ENCODE data around the gene NPAS3.

Gene NPAS3

DNA sequence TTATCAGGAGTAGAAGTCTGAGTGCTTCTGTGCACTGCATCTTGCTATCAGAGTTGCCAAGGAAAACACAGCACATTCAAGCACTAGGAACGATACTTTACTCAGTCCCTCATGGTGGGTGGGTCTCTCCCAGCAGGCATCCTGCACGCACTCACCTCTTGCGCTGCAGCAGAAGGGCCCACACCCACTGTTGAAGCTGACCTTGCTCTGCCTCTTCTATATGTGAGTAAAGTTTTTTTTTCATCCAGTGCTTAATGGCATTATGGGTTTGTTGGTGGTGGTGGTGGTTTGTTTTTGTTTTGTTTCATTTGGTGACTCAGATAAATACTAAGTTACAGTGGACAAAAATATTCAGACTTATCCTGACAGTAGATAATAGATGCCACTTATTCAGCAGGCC, 663.7 kb downstream of the NPAS3 start:
- no peak for DNase-seq

DNA sequence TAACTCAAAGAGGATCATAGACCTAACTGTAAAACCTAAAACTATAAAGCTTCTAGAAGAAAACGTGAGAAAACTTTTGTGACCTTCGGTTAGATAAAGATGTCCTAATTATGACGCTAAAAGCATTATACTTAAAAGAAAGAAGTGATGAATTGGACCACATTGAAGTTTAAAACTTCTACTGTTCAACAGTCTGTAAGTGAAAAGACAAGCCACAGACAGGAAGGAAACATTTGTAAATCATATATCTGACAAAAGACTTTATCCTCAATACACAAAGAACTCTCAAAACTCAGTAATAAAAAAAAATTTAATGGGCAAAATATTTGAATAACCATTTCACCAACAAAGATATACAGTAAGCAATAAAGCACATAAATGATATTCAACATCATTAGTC, 667.9 kb downstream of the NPAS3 start:
- no peak for DNase-seq

DNA sequence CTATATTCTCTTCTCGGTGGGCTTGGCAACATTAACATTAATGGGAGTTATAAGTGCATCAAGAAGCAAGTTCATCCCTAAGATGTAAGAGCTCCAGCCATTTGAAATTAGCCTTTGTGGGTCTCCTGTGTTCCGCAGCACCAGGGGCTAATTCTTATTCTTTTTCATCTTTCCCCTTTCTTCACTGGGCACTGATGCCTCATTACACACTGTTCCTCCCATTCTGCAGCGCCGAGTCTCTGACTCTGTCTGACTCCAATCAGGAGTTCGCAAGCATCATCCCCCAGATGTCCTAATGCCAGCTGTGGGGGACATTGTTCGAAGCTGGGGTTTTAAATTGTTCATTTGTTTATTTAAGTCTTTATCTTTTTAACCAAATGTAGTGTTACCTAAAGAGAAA, 670.9 kb downstream of the NPAS3 start:
- DNase-seq: no peak

DNA sequence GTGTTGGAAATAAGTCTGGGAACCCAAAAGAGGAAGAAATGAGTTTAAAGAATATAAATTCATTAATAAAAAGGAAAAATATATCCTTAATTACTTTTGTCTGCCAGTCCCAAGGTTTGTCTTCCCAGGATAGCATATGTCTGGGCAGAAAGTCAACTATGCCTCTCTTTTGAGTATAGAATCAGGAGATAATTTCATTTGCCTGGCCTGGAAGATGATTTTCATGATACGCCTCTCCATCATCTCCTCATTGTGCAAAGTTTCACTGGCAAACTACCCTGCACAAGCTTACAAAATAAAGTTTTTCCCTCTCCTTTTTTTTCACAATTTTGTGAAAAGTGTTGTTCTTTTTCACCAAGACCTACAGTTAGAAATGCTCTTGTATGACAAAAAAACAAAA, 671.4 kb downstream of the NPAS3 start:
- DNase-seq: no peak

DNA sequence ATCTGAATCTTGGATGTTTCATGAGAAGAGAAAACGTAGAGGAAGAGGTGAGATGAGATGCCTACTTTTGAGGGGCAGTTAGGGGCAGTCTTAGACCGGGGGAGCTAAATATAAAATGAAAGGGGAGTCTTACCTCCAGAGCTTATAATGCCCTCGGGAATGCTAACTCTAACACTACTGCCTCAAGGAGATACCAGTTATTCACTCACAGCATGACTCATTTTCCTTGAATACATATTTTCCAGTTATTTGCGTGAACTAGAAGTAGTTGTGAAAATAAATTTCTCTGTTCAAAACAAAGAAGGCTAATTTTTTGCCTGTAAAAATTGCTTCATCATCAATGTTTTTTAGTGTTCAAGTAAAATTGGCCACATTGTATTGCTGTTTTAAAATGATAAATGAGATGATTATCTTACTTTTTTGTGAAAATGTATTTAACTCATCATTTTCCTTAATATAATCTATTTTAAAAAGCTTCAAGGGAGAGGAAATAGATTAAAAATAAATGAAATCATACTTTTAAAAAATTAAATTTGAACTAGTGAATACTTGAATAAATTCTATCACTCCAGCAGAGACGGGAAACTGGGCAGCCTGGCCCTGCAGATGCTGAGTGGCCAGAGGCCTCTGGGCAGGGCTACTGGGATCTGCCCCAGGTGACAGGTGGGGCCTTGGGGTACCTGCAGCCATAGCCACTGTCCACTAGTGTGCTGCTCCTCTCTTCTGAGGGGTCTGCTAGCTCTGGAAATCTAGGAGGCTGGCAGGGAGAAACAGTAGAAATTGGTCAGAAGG, 672.9 kb downstream of the NPAS3 start:
- no peak for DNase-seq

DNA sequence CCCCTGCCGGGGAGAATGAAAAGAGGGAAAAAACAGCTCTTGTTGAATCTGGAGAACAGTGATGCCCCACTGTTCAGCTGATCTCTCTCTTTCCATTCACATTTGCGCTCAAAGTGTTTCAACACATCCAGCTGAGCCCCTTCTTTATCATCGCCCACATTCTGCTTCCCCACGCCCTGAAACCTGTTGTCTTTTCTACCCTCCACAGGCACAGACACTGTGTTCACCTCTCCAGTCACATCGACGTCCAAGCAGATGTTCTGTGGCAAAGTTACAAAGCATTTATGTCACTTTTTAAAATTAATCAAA, 673.5 kb downstream of the NPAS3 start:
- no peak for DNase-seq

DNA sequence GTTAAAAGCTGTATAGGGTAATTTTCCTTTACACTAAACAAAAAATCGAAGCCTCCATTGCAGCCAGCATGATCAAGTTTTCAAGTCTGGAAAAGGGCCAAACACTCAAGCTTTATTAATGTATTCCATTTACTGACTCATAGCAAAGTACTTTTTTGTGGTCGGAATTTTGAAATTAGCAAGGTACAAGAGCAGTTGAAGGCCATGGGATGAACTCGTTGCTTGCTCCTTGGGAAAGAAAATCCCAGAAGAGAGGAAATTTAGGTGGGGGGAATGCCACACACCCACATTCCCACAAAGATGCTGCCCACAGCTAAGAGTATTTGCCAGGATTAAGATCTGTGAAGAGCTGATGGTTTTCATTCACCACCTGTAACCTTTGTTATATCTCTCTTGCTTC, 678.5 kb downstream of the NPAS3 start:
- DNase-seq: no peak

DNA sequence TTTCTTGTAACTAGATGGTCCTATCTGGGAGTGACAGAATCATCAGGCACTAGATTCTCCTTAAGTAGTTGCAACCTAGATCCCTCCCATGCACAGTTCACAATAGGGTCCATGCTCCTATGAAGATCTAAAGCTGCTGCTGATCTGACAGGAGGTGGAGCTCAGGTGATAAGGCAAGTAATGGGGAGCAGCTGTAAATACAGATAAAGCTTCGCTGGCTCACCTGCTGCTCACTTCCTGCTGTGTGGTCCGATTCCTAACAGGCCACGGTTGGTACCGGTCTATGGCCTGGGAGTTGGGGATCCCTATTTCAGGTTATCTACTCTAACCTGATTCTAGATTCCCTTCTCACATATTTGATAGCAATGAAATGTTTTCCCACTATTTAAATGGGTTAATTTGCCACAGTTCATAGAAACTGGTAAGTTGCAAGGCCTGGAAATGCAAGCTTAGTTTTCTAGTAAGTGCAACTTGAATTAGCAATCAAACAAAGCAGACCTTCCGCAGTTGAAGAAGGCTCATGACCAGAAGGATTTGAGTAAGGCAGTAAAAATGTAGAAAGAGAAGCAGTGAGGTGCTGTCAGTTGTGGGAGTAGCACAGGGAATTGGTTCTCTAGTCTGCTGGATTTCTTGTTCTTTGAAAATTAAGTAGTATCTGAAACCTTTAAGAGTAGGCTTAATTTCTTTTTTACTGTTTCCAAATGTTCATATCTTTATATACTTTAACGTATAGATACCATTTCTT, 679.9 kb downstream of the NPAS3 start:
- DNase-seq: no peak

DNA sequence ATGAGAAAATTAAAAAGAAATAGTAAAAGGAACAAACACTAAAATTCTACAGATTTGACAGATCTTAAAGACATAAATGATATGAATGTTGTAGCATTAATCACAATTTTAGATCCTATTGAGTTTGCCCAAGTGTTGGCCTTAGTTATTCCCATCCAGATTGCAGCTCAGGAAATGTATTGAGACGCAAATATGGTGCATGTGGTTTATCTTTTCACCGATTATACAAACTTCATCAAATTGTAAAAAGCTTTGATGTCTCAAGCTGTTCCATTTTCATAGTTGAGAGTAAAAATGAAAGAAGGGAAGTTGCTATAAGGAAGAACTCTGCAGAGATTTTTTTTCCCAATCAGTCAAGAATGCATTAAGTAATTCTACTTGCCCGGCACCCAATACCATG, 683.8 kb downstream of the NPAS3 start:
- no peak for DNase-seq

DNA sequence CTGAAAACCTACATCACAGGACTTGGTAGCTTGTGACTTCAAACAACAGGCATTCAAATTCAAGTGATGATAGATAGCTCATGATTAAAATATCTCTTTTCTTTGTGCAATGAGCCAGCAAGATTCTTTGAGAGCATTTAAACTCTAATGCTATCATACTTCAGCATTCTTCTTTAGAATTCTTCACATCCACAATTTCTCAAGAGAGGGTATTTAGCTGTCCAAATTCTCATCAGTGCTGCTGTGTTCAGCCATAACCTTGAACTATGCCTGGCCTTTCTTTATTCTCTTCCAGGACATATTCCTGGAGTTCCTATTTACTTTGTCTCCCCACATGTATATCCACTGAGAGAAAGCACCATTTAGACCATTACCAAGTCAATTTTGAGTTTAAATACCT, 691.1 kb downstream of the NPAS3 start:
- no peak for DNase-seq

DNA sequence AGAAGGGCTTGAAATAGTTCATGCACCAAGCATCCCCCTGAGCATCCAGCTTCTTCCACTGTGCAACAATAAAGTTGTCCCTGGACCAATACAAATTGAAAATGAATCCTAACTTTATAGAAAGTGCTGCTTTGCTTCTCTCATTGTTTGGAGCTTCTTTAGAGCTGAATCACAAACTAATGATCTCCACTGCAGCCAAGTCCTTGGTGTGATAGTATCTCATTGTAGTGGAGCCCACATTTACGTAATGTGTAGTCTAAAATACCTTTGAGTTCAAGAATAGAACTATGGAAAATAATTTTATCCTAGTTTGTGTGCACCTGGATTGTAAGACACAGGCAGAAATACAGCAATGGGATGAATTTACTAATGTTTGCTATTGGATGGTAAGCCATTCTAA, 692.3 kb downstream of the NPAS3 start:
- no peak for DNase-seq

DNA sequence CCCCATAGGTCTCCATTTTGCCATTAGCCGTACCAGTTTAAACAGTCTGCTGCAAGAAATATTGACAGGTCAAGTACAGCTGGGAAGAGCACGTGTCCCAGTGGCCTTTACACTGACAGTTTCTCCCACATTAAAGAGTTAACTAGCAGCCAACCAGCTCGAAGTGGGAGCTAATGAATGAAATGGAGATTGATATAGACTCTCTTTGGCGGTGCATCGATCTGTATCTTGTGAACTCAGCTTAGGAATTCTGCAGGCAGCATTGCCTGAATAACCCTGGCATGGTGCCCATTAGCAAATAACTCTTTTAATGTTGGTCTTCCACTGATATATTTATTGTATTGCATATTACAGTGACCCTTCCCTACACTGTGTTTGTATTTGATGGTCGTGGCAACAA, 692.8 kb downstream of the NPAS3 start:
- no peak for DNase-seq

DNA sequence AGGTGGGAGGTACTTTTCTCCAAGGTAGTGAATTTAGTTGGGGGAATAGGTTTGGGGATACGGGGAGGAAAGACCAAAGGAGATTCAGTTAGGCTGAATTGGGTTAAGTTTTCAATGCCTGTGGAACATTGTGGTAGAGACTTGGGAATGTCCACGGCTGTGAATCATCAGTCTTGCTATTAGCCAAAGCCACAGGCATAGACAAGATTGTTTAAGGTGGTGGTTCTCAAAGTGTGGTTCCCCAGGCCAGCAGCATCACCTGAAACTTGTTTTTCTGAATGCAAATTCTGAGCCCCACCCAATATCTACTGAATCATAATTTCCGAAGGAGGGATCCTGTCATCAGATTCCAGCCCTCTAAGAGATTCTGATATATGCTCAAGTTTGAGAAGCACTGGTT, 696.0 kb downstream of the NPAS3 start:
- DNase-seq: no peak

DNA sequence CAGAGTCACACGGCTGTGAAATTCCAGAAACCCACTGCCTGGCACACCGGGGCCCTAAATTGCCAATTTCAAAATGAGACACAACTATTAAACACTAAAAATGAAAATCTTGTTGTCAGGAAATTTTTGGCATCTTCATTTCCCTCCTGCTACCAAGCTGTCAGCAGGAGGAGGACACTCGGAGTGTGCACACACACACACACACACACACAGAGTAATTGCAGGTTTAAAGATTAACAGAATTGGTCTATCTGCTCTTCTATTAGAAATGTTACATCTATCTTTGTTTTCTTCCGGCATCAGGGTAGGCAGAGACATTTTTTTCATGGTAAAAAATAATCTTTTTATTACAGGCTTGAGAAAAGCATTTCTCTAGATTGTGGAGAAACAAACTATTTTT, 698.0 kb downstream of the NPAS3 start:
- DNase-seq: no peak

DNA sequence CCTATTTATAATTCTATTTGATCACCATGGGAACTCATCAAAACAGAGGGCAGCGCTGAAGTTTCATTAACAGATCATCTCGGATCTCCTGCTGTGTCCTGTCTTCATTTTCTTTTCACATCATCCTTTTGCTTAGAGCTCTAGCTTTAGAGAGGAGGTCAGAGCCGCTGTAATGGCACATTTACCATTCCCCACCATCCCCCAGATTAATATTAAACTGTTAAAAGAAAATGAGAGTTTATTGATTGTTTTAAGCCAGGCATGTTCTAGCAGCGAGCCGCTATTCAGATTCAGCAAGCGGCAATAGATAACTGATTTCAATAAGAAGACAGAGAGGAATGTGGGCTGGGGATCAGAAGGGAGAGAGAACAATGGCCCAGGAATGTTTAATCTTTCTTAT, 703.4 kb downstream of the NPAS3 start:
- no peak for DNase-seq

DNA sequence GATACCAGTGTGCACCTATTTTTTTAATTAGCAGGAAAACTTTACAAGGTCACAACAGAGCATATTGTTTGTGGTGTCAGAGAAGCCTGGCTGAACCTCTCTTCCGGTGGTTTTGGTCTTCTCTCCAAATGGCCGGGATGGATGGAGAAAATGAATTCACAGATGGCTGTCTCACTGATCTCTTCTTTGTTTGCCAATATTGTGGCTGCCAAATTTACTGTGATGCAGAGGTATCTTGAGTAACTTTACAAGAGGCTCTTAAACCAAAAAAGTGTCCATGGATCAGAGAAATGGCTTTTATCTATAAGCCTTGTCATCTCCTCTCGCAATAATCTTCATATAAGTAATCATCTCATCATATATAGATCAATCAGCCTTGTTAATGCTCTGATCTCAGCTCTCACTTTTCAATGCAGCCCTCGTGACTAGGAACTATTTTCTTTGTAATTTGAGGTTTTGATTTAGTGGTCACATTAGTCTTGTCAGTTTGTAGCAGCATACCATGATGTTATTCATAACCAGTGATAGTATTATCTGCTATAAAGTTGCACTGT, 704.1 kb downstream of the NPAS3 start:
- DNase-seq: no peak

DNA sequence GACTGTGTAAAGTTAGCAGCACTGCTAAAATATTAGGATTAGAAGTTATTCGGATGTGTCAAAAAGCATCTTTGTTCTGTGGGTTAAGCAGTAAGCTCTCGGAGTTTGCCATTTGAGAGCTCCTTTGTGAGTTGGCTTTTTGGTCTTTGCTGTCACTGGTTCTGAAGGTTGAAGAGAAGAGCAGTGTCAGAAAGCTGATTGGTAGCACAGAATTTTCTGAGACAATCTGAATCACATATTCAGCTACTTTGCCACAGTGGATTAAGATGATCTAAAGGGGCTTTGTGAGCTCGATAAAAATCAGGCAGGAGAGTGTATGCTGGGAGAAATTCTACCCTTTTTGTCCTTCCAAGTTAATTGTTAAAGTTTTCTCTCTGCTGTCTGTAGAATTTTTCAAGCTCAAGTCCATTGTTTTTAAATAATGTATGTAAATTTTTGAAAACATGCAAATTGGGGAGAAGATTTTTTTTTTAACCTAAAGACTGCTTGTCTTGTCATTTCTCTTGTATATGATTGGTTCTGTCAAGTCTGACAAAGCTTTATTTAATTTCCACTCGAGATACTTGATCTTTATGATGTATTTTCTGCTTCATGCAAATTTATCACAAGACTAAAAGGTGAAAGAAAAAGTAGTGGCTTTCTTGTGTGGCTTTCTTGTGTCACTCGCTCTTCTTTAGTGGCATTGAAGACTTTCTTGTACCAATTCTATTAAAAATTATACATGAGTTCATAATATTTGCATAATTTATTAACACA, 704.9 kb downstream of the NPAS3 start:
- no peak for DNase-seq

DNA sequence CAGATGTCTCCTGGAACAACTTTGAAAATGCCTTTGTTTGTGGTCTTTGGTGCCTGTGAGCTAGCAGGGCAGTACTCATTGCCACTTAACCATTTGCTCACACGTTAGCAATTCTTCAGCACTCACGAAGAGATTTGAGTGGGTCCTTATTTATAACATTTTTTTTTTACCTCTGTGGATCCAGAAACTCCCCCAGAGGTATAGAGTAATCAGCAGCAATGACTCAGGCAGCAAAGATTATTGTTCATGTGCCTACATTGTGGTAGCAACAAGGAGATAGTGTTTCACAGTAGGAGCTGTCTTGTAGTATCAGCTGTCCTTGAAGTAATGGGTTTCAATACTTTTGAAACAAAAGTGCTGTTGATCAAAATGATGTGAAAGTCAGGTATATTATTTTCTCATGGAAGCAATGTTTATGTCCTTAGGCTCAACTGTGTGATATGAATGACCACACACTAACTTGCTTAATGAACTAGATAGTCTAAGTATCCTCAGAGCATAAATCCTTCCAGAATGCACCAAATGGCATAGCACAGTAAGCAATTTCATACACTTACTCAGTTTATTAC, 708.1 kb downstream of the NPAS3 start:
- DNase-seq: no peak

DNA sequence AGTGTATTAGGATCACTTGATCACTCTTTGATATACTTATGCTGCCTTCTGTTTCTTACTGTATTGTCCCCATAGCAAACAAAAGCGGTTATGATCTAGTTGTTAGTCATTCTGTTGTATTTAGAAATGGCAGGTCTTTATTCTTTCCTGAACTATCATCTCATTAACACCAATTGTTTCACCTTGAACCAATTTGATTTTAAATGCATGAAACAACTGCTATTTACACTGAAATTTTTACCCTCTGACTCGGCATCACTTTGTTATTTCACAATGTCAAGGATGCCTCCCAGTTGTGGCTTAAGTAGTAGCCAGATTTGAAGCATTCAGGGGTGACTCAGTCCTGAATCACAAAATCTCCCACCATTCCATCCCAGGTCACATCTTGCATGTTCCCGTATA, 708.7 kb downstream of the NPAS3 start:
- no peak for DNase-seq

DNA sequence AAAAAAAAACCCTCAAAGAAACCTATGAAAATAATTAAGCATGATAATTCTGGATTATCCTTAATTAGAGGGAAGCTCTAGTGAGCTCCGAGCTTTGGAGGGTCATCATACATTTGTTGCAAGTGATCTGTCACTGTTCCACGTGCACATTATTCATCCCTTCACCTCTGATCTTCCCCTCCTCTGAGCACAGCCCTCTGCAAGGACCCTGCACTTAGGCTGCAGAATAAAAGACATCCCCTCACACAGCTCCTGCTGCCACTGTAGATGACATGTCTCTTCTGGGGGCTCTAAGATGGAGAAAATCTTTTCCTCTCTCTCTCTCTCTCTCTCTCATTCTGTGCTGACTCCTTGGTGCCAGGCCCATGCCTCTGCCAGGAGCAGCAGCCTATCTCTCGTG, 711.8 kb downstream of the NPAS3 start:
- DNase-seq: no peak

DNA sequence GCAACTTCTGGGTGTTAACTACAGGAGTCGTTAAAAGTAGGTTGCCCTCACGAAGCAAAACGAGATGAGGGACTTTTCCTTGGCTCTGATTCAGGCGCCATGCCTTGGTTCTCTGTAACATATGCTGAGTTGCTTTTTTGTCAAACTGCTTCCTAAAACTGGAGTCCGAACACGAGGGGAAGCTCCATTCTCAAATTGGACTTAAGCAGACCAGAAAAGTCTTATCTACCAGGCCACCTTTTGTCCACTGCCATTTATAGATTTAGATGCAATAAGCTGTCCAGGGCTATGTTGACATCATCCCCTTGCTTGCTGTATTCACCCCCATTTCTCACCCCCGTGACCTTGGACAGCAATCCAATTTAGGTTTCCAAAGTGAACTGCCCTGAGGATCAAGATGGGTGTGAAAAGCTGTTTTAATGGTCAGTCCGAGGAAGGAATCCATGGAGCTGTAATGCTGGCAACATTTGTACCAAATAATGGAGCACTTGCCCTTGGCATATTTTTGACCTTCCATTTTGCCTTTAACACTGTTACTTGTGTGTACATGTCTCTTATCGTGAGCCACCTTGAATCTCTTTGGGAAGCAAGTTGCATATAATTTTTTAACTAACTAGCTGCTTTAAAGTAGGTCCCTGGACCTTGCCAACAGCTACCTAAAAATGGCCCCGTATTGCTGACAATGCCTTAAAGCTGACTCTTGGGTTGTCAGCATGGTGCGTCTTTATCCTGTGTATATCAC, 714.1 kb downstream of the NPAS3 start:
- no peak for DNase-seq

DNA sequence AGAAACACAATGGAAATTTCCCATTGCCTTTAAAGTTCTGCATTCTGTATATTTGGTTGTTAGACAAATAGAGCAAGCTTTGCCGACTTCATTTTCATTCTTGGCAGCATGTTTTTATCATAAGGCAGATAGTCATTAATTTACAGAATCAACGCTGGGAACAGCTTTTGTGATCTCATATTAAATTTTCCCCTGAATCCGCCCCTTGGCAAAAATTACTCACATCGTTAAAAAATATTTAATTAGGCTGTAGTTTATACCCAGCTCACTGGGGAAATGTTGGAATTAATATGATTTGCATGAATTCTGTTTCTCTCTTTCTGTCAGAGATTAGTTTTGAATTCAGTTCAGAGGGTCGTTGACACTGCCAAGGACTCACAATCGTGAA, 714.6 kb downstream of the NPAS3 start:
- DNase-seq: no peak

DNA sequence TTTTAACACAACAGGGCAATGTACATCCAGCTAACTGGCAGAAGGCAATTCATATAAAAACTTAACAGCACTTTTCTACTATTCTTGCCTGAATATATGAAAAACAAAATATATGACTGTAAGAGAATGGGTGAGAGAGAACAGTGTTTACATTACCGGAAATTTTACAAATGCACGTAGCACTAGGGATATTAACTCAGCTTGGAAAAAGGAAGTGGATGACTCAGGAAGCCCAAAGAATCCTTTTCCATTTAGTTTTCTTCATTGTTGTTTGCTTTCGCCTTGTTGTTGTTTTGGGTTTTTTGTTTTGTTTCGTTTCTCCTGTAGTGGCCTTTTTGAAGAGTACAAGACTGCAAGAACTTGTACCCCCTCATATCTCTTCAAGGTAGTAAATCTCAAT, 716.7 kb downstream of the NPAS3 start:
- DNase-seq: no peak

Data from activated CD4-positive, alpha-beta T cell treated with anti-CD3 and anti-CD28 coated beads, Interleukin-2, amount 50 U/mL, for 16 hours (primary cell).